PFSK-1 (cell line): ENCODE measurements around the gene SLC35B3.

Experiments used
- FOXP2 ChIP-seq: optimal IDR thresholded peaks from 2 replicates; pipeline ENCODE3; 2011; ENCODE audit warnings: borderline replicate concordance, control low read depth, inconsistent platforms; ENCODE audit not compliant: insufficient read depth; ENCODE audit errors: extremely low read length, extremely low read depth
- POLR2AphosphoS5 ChIP-seq: IDR thresholded peaks from 2 replicates; pipeline ENCODE4 v1.6.1; 2012; ENCODE audit warnings: low read depth, mild to moderate bottlenecking, control low read depth, low read length, moderate library complexity
- REST ChIP-seq, 2 experiments: IDR thresholded peaks; 2 replicates each; pipeline versions ENCODE4 v1.6.1 to v1.8.0; 2011 to 2012; ENCODE audit warnings: low read depth in 2 of 2, low read length in 2 of 2, control low read depth in 1 of 2, inconsistent platforms in 1 of 2, mild to moderate bottlenecking in 1 of 2, moderate library complexity in 1 of 2; ENCODE audit not compliant: insufficient read depth in 1 of 2
- SIN3A ChIP-seq: IDR thresholded peaks from 2 replicates; pipeline ENCODE4 v1.6.1; 2012; ENCODE audit warnings: mild to moderate bottlenecking, low read length, moderate library complexity, borderline replicate concordance; ENCODE audit not compliant: insufficient read depth
- TAF1 ChIP-seq: IDR thresholded peaks from 2 replicates; pipeline ENCODE4 v1.6.1; 2012; ENCODE audit warnings: low read length, control low read depth, borderline replicate concordance; ENCODE audit not compliant: insufficient read depth

SLC35B3 gene

GRCh38 chr6:8442150-8442549, 6.8 kb upstream of the SLC35B3 start:
- TF ChIP-seq REST (IDR thresholded peaks at IDR 0.05; ENCODE audit: insufficient read depth in 1 of 2, low read depth in 2 of 2, low read length in 2 of 2) (no peak), FOXP2 (no peak), SIN3A (no peak), POLR2AphosphoS5 (no peak), TAF1 (no peak)

GRCh38 chr6:8441452-8441851, 6.1 kb upstream of the SLC35B3 start:
- TF ChIP-seq TAF1 = no peak
- TF ChIP-seq REST (IDR thresholded peaks at IDR 0.05; ENCODE audit: insufficient read depth in 1 of 2, low read depth in 2 of 2, low read length in 2 of 2) = no peak
- TF ChIP-seq POLR2AphosphoS5 = no peak
- TF ChIP-seq FOXP2 = no peak
- no peak for TF ChIP-seq SIN3A

- TF ChIP-seq SIN3A (no peak), POLR2AphosphoS5 (no peak), TAF1 (no peak), REST (IDR thresholded peaks at IDR 0.05; ENCODE audit: insufficient read depth in 1 of 2, low read depth in 2 of 2, low read length in 2 of 2) (no peak), FOXP2 (no peak)
These were observed 4.4 kb upstream of the SLC35B3 start for GRCh38 chr6:8439601-8440268.

GRCh38 chr6:8437813-8438212, 2.5 kb upstream of the SLC35B3 start:
- no peak for TF ChIP-seq TAF1
- TF ChIP-seq POLR2AphosphoS5 = no peak
- TF ChIP-seq SIN3A = no peak
- no peak for TF ChIP-seq FOXP2
- TF ChIP-seq REST (IDR thresholded peaks at IDR 0.05; ENCODE audit: insufficient read depth in 1 of 2, low read depth in 2 of 2, low read length in 2 of 2) = no peak

- TF ChIP-seq POLR2AphosphoS5 (no peak), SIN3A (no peak), REST (IDR thresholded peaks at IDR 0.05; ENCODE audit: insufficient read depth in 1 of 2, low read depth in 2 of 2, low read length in 2 of 2) (no peak), TAF1 (no peak), FOXP2 (no peak)
These were observed 1.6 kb upstream of the SLC35B3 start for GRCh38 chr6:8436966-8437365.
